GOT3 (cell line): ENCODE measurements around the gene MTMR10.

ENCODE experiments used
- DNase-seq: peaks from one replicate; lab custom pipeline; 2025; ENCODE audit warnings: mixed read lengths; lab: John Stamatoyannopoulos, UW

MTMR10 gene

GRCh38 chr15:30921106-30921505 is 70.3 kb downstream of the MTMR10 start:
- DNase-seq: no peak

GRCh38 chr15:30919877-30920550 is 71.4 kb downstream of the MTMR10 start:
- no peak for DNase-seq

GRCh38 chr15:30918366-30918765 is 73.1 kb downstream of the MTMR10 start:
- no peak for DNase-seq

- DNase-seq: no peak
Observed at GRCh38 chr15:30917675-30918074, 73.8 kb downstream of the MTMR10 start.

- no peak for DNase-seq
Observed at GRCh38 chr15:30917013-30917412, 74.4 kb downstream of the MTMR10 start.

- DNase-seq: no peak
Observed at GRCh38 chr15:30913761-30914160, 77.7 kb downstream of the MTMR10 start.

- DNase-seq: no peak
Observed at GRCh38 chr15:30906366-30906765, 85.1 kb downstream of the MTMR10 start.

GRCh38 chr15:30905821-30906220 is 85.6 kb downstream of the MTMR10 start:
- DNase-seq: no peak

- no peak for DNase-seq
Observed at GRCh38 chr15:30904812-30905211, 86.6 kb downstream of the MTMR10 start.

GRCh38 chr15:30903497-30904187 is 87.8 kb downstream of the MTMR10 start, which contains the start of gene FAN1:
Gene FAN1, plus strand, starts transcription at chr15:30903915. Its CDS starts 749 bp downstream, at chr15:30904664.
- peak; percentile 41 for DNase-seq

- DNase-seq: no peak
Observed at GRCh38 chr15:30901889-30902288, 89.5 kb downstream of the MTMR10 start.

- no peak for DNase-seq
Observed at GRCh38 chr15:30896211-30896606, 95.2 kb downstream of the MTMR10 start.

- no peak for DNase-seq
Observed at GRCh38 chr15:30895461-30896210, 95.8 kb downstream of the MTMR10 start.

- no peak for DNase-seq
Observed at GRCh38 chr15:30889196-30889595, 102.2 kb downstream of the MTMR10 start.
